RWPE1 (cell line): ENCODE results near the gene FIBCD1.
A peak's percentile ranks its signal among the peaks of the same experiment; 100 is the strongest.

Experiments
- CTCF ChIA-PET: fragments of 350-600 bp; sonication (Branson Sonifier 250); formaldehyde crosslinking; extraction: SDS; loops from one replicate; lab custom pipeline; 2021; lab: Yijun Ruan, JAX
- POLR2A ChIA-PET: fragments of 400-600 bp; formaldehyde crosslinking; extraction: SDS; loops from one replicate; lab custom pipeline; 2020; ENCODE audit warnings: antibody characterized with exemption; ENCODE audit not compliant: low non-redundant PET; lab: Yijun Ruan, JAX
- DNase-seq: peaks from one replicate; pipeline ENCODE4 v3.0.0; 2012; ENCODE audit warnings: low spot score
- H3K27ac ChIP-seq: fragments of 450-650 bp; 2 replicates; pipeline ENCODE4 v1.5.1; 2017
- CTCF ChIP-seq: fragments of 450-650 bp; conservative IDR thresholded peaks from 2 replicates; pipeline ENCODE4 v1.5.1; 2017; ENCODE audit warnings: low read depth, mild to moderate bottlenecking

The FIBCD1 gene

GRCh38 chr9:130886981-130887380, 52.1 kb downstream of the FIBCD1 start:
- DNase-seq, result no peak
- no peak for TF ChIP-seq CTCF
- peak overlapping the region; percentile 75 for H3K27ac ChIP-seq
- ChIA-PET POLR2A (interaction anchor here (0.6 kb wide), 1 partner anchor 181 kb away, joined by 3 read pairs; no protein-coding TSS in a partner anchor), CTCF (interaction anchor here (0.6 to 2.1 kb wide), 4 partner anchors 17 to 747 kb away, joined by 3 to 9 read pairs (median 8); no protein-coding TSS in a partner anchor)

GRCh38 chr9:130885484-130886375, 53.3 kb downstream of the FIBCD1 start:
- ChIA-PET CTCF (interaction anchor here (0.6 to 2.1 kb wide), 15 partner anchors 10 to 190 kb away, joined by 3 to 9 read pairs (median 3); no protein-coding TSS in a partner anchor), POLR2A (interaction anchor here (0.6 to 0.9 kb wide), 2 partner anchors 27 to 77 kb away, joined by 3 read pairs; no protein-coding TSS in a partner anchor)
- TF ChIP-seq CTCF, result no peak
- peak; percentile 67 for DNase-seq
- peak overlapping the region; percentile 75 for H3K27ac ChIP-seq

- no peak for DNase-seq
- H3K27ac ChIP-seq, result peak overlapping the region; percentile 75
- ChIA-PET CTCF (interaction anchor here (0.6 to 2.1 kb wide), 7 partner anchors 10 to 162 kb away, joined by 3 to 9 read pairs (median 7); no protein-coding TSS in a partner anchor), POLR2A (no interaction called here)
- no peak for TF ChIP-seq CTCF
Measured at GRCh38 chr9:130884542-130885483, 54.2 kb downstream of the FIBCD1 start.

GRCh38 chr9:130884111-130884531, 54.9 kb downstream of the FIBCD1 start:
- ChIA-PET POLR2A (no interaction called here), CTCF (interaction anchor here (0.6 kb wide), 1 partner anchor 114 kb away, joined by 3 read pairs; no protein-coding TSS in a partner anchor)
- H3K27ac ChIP-seq, result peak overlapping the region; percentile 75; the same call in 1 of the 2 replicates
- no peak for TF ChIP-seq CTCF
- DNase-seq, result no peak

GRCh38 chr9:130883479-130883878, 55.6 kb downstream of the FIBCD1 start:
- H3K27ac ChIP-seq, result peak overlapping the region; percentile 75; the same call in 1 of the 2 replicates
- TF ChIP-seq CTCF, result no peak
- ChIA-PET CTCF (interaction anchor here (0.7 kb wide), 1 partner anchor 76 kb away, joined by 5 read pairs; no protein-coding TSS in a partner anchor), POLR2A (no interaction called here)
- no peak for DNase-seq
